ENCODE results near the gene ZMYND15. TPM values are rescaled to one million over a fixed set of nuclear protein-coding genes. Genes with fewer than 3 reads are reported as not detected.

Gene ZMYND15
- total and polyA plus RNA-seq, 2 of the 13 experiments (the other 11 are each of a cell fraction or from before 2014, with no cell fraction given) = 0.24 to 2.7 TPM

GRCh38 chr17:4709794-4710692 is 29.6 kb upstream of the ZMYND15 start, which contains the start of gene ARRB2 (continued):
- TF ChIP-seq ZNF639 (CRISPR knock-in tag; conservative IDR thresholded peaks at IDR 0.05) (no peak), MTF2 (CRISPR knock-in tag; IDR thresholded peaks at IDR 0.05; ENCODE audit: borderline replicate concordance) (no peak), HNRNPK (IDR thresholded peaks at IDR 0.05; ENCODE audit: low read depth, low read length, poor library complexity, severe bottlenecking) (peak; percentile 81), HIC2 (CRISPR knock-in tag; IDR thresholded peaks at IDR 0.05; ENCODE audit: low read depth) (no peak), ZNF75D (CRISPR knock-in tag; IDR thresholded peaks at IDR 0.05; ENCODE audit: borderline replicate concordance) (no peak), RXRB (CRISPR knock-in tag; IDR thresholded peaks at IDR 0.05; ENCODE audit: borderline replicate concordance) (no peak), NFE2L1 (CRISPR knock-in tag; IDR thresholded peaks at IDR 0.05; ENCODE audit: borderline replicate concordance) (no peak), KAT7 (CRISPR knock-in tag; IDR thresholded peaks at IDR 0.05; ENCODE audit: borderline replicate concordance) (no peak; the same call in 1 of the 2 replicates), ZNF282 (IDR thresholded peaks at IDR 0.05; ENCODE audit: partially characterized antibody) (no peak), ZFP36 (IDR thresholded peaks at IDR 0.05; ENCODE audit: borderline replicate concordance, low read depth, low read length, partially characterized antibody) (no peak), MLLT10 (CRISPR knock-in tag; IDR thresholded peaks at IDR 0.05) (no peak), ZSCAN30 (CRISPR knock-in tag; IDR thresholded peaks at IDR 0.05) (no peak), SMC3 (IDR thresholded peaks at IDR 0.05; ENCODE audit: low read length) (peak; percentile 75), NCOR1 (IDR thresholded peaks at IDR 0.05; ENCODE audit: borderline replicate concordance, low read length) (no peak), CENPX (CRISPR knock-in tag; IDR thresholded peaks at IDR 0.05) (no peak)
- TF ChIP-seq, protein P1, sequence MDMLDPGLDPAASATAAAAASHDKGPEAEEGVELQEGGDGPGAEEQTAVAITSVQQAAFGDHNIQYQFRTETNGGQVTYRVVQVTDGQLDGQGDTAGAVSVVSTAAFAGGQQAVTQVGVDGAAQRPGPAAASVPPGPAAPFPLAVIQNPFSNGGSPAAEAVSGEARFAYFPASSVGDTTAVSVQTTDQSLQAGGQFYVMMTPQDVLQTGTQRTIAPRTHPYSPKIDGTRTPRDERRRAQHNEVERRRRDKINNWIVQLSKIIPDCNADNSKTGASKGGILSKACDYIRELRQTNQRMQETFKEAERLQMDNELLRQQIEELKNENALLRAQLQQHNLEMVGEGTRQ (IDR thresholded peaks at IDR 0.05; ENCODE audit: low read depth, low read length) = no peak
- TF ChIP-seq, protein P1 (CRISPR knock-in tag; IDR thresholded peaks at IDR 0.05; ENCODE audit: borderline replicate concordance) = peak; percentile 17; the same call in 1 of the 2 replicates
- TF ChIP-seq, protein P2, sequence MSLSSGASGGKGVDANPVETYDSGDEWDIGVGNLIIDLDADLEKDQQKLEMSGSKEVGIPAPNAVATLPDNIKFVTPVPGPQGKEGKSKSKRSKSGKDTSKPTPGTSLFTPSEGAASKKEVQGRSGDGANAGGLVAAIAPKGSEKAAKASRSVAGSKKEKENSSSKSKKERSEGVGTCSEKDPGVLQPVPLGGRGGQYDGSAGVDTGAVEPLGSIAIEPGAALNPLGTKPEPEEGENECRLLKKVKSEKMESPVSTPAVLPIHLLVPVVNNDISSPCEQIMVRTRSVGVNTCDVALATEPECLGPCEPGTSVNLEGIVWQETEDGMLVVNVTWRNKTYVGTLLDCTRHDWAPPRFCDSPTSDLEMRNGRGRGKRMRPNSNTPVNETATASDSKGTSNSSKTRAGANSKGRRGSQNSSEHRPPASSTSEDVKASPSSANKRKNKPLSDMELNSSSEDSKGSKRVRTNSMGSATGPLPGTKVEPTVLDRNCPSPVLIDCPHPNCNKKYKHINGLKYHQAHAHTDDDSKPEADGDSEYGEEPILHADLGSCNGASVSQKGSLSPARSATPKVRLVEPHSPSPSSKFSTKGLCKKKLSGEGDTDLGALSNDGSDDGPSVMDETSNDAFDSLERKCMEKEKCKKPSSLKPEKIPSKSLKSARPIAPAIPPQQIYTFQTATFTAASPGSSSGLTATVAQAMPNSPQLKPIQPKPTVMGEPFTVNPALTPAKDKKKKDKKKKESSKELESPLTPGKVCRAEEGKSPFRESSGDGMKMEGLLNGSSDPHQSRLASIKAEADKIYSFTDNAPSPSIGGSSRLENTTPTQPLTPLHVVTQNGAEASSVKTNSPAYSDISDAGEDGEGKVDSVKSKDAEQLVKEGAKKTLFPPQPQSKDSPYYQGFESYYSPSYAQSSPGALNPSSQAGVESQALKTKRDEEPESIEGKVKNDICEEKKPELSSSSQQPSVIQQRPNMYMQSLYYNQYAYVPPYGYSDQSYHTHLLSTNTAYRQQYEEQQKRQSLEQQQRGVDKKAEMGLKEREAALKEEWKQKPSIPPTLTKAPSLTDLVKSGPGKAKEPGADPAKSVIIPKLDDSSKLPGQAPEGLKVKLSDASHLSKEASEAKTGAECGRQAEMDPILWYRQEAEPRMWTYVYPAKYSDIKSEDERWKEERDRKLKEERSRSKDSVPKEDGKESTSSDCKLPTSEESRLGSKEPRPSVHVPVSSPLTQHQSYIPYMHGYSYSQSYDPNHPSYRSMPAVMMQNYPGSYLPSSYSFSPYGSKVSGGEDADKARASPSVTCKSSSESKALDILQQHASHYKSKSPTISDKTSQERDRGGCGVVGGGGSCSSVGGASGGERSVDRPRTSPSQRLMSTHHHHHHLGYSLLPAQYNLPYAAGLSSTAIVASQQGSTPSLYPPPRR (CRISPR knock-in tag; IDR thresholded peaks at IDR 0.05; ENCODE audit: borderline replicate concordance) = no peak
